BJ (cell line): ENCODE measurements around the gene B3GALT5. TPM values are rescaled to one million over a fixed set of nuclear protein-coding genes. Genes with fewer than 3 reads are reported as not detected.

ENCODE experiments used
- CTCF ChIA-PET: fragments of 350-600 bp; formaldehyde crosslinking; extraction: SDS; loops from one replicate; lab custom pipeline; 2021; ENCODE audit warnings: antibody characterized with exemption, inconsistent platforms; lab: Yijun Ruan, JAX
- POLR2A ChIA-PET: fragments of 300-600 bp; sonication (Branson Sonifier 250); formaldehyde crosslinking; extraction: SDS; loops from one replicate; lab custom pipeline; 2021; ENCODE audit warnings: antibody characterized with exemption; lab: Charles Lee
- DNase-seq: peaks from one replicate; pipeline ENCODE4 v3.0.0-alpha.2; 2011; ENCODE audit warnings: low read depth
- H3K27me3 ChIP-seq: 2 replicates; pipeline ENCODE4 v1.6.0; 2011; ENCODE audit warnings: low read length; ENCODE audit not compliant: control insufficient read depth, insufficient read depth
- H3K36me3 ChIP-seq: 2 replicates; pipeline ENCODE4 v1.5.1; 2011; ENCODE audit warnings: low read length; ENCODE audit not compliant: control insufficient read depth, insufficient read depth
- H3K4me3 ChIP-seq: 2 replicates; pipeline ENCODE4 v1.5.1; 2011; ENCODE audit warnings: low read depth, mild to moderate bottlenecking, control low read depth, low read length
- polyA plus RNA-seq: library from polyadenylated mRNA; depleted of rRNA; stranded (reverse); fragments of >200 nt; gene quantifications from 2 replicates; pipeline ENCODE4 v1.2.3, GENCODE V29; 2011
- TF ChIP-seq, protein P1 (sequence below): IDR thresholded peaks from 2 replicates; pipeline ENCODE4 v1.5.1; 2011; ENCODE audit warnings: low read depth, mild to moderate bottlenecking, control low read depth, inconsistent platforms, low read length, moderate library complexity; ENCODE audit not compliant: insufficient read depth

The B3GALT5 gene
- polyA plus RNA-seq, 1 experiment = 0.09 TPM

DNA sequence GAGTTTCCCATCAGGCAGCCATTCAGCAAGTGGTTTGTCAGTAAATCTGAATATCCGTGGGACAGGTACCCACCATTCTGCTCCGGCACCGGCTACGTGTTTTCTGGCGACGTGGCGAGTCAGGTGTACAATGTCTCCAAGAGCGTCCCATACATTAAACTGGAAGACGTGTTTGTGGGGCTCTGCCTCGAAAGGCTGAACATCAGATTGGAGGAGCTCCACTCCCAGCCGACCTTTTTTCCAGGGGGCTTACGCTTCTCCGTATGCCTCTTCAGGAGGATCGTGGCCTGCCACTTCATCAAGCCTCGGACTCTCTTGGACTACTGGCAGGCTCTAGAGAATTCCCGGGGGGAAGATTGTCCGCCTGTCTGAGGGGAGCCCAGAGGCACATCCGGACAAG lies 48.4 kb downstream of the B3GALT5 start:
- TF ChIP-seq, protein P1, sequence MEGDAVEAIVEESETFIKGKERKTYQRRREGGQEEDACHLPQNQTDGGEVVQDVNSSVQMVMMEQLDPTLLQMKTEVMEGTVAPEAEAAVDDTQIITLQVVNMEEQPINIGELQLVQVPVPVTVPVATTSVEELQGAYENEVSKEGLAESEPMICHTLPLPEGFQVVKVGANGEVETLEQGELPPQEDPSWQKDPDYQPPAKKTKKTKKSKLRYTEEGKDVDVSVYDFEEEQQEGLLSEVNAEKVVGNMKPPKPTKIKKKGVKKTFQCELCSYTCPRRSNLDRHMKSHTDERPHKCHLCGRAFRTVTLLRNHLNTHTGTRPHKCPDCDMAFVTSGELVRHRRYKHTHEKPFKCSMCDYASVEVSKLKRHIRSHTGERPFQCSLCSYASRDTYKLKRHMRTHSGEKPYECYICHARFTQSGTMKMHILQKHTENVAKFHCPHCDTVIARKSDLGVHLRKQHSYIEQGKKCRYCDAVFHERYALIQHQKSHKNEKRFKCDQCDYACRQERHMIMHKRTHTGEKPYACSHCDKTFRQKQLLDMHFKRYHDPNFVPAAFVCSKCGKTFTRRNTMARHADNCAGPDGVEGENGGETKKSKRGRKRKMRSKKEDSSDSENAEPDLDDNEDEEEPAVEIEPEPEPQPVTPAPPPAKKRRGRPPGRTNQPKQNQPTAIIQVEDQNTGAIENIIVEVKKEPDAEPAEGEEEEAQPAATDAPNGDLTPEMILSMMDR = no peak
- POLR2A ChIA-PET = no interaction called here
- Histone ChIP-seq H3K27me3 (no peaks in the 10 kb centered on the region), H3K36me3 (no peaks in the 10 kb centered on the region), H3K4me3 (no peak overlapping the region)
- CTCF ChIA-PET = interaction anchor here (1.5 kb wide), 1 partner anchor 14 kb away, joined by 3 read pairs; no protein-coding TSS in a partner anchor
- DNase-seq = no peak

DNA sequence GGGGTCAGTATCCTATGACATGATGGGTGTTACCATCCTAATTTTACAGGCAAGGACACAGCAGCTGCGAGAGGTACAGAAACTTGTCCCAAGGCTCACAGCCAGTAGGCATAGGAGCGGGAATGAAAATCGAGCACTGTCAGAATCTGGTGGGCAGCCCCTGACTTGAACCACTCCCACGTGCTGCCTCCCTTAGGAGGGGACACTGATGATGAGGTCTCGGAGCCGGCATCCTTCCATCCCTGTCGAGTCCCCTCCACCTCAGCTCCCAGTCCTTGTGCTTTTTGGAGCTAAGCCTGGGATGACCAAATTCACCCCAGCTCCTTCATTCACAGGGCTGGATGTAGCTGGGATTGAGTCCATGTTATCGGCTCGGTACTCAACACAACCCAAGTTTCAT lies 49.0 kb downstream of the B3GALT5 start:
- TF ChIP-seq, protein P1 = no peak
- ChIA-PET CTCF (interaction anchor here (1.5 kb wide), 1 partner anchor 14 kb away, joined by 3 read pairs; no protein-coding TSS in a partner anchor), POLR2A (no interaction called here)
- no peak for DNase-seq
- no peaks in the 10 kb centered on the region for H3K36me3 ChIP-seq
- no peaks in the 10 kb centered on the region for H3K27me3 ChIP-seq
- no peak overlapping the region for H3K4me3 ChIP-seq

- no peak for DNase-seq
- CTCF ChIA-PET = interaction anchor here (0.6 kb wide), 1 partner anchor 473 kb away, joined by 4 read pairs; no protein-coding TSS in a partner anchor
- TF ChIP-seq, protein P1 = no peak
- Histone ChIP-seq H3K27me3 (no peaks in the 10 kb centered on the region), H3K4me3 (no peak overlapping the region), H3K36me3 (no peaks in the 10 kb centered on the region)
- POLR2A ChIA-PET = no interaction called here
These were observed 49.7 kb downstream of the B3GALT5 start for GRCh38 chr21:39662411-39662953.

DNA sequence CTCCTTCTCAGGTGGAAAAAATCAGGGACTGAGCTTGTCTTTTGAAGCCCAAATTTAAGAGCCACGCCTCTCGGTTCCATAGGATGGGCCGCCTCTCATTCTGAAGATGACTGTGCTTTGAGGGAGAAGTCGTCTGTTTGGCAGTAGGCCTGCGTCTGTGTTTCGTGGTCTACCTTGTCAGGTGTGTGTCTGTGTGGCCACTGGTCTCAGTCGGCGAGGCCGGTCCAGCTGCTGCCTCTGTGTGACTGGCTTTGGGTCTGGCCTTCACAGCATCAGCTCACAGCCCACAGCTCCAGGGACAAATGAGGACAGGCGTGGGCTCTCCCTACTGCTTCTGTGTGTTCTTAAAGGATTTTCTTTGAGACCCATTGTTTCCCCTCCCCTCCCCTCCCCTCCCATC lies 50.3 kb downstream of the B3GALT5 start:
- Histone ChIP-seq H3K36me3 (no peaks in the 10 kb centered on the region), H3K27me3 (no peaks in the 10 kb centered on the region), H3K4me3 (no peak overlapping the region)
- CTCF ChIA-PET = interaction anchor here (0.6 to 1.1 kb wide), 2 partner anchors 13 to 474 kb away, joined by 4 read pairs; no protein-coding TSS in a partner anchor
- TF ChIP-seq, protein P1 = no peak
- POLR2A ChIA-PET = no interaction called here
- no peak for DNase-seq

DNA sequence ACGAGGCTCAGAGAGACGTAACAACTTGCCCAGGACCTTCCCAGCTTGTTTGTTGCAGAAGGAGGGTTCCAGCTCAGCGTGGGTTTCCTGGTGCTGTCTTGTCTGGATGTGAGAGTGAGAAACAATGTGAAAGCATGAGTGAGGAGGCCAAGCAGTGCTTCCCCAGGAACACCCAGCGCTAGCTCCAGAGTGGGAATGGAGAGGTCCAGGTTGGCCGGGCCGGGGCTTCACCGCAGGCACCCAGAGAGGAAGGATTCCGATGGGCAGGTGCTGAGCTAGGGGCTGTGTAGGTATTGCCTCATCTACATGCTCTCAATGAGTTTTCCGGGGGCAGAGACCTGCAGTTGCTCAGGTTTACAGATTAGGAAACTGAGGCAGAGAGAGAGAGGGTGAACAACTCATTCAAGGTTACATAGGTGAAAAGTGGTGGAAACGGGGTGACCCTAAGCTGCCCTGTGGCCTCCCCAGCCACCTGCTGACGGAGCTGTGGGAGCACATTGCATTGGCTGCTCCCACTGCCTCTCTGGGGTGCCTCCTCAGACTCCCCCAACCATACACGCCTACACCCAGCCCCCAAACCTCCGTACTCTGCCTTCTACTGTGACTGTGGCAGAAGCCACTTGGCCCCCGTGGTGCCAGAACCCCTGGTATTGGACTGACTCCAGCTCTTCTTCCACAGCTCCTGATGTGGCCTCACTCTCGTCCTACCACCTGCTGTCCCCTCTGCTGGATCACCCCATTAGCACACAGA lies 51.2 kb downstream of the B3GALT5 start:
- ChIA-PET POLR2A (no interaction called here), CTCF (interaction anchor here (1.1 kb wide), 1 partner anchor 12 kb away, joined by 4 read pairs; no protein-coding TSS in a partner anchor)
- TF ChIP-seq, protein P1 = no peak
- H3K27me3 ChIP-seq = no peaks in the 10 kb centered on the region
- no peaks in the 10 kb centered on the region for H3K36me3 ChIP-seq
- DNase-seq = no peak
- no peak overlapping the region for H3K4me3 ChIP-seq
